PC-9 (cell line): ENCODE results near the gene BCAS3. TPM values are rescaled to one million over a fixed set of nuclear protein-coding genes. Genes with fewer than 3 reads are reported as not detected.

ENCODE experiments used
- BruUV-seq: library from RNA; stranded (reverse); fragments of 400-500 nt; replicated peaks from 2 replicates; lab custom pipeline; 2021; lab: Mats Ljungman, UMichigan
- CTCF ChIA-PET: fragments of 300-600 bp; sonication (Branson Sonifier 250); formaldehyde crosslinking; loops from one replicate; lab custom pipeline; 2022; ENCODE audit warnings: antibody characterized with exemption; lab: Charles Lee
- POLR2A ChIA-PET: fragments of 300-600 bp; sonication (Branson Sonifier 250); formaldehyde crosslinking; loops from one replicate; lab custom pipeline; 2022; ENCODE audit warnings: antibody characterized with exemption; ENCODE audit not compliant: unreplicated experiment; lab: Charles Lee
- DNase-seq, 2 experiments: peaks; one replicate each; pipeline versions ENCODE4 v3.0.0 to v3.0.0-alpha.2; 2015 to 2022; ENCODE audit warnings: mixed read lengths in 1 of 2
- H2AFZ ChIP-seq: fragments of 200-600 bp; sonication (generic); 2 replicates; pipeline ENCODE4 v1.8.1; 2017; ENCODE audit warnings: antibody characterized with exemption
- H3F3A ChIP-seq: fragments of 200-600 bp; sonication (generic); 2 replicates; pipeline ENCODE4 v1.8.1; 2017; ENCODE audit warnings: antibody characterized with exemption, mild to moderate bottlenecking, low read depth; ENCODE audit not compliant: insufficient read depth
- H3K27ac ChIP-seq: fragments of 200-600 bp; sonication (generic); 2 replicates; pipeline ENCODE4 v1.6.1; 2016; ENCODE audit warnings: mixed run types
- H3K27me3 ChIP-seq: fragments of 200-600 bp; sonication (generic); 2 replicates; pipeline ENCODE4 v1.6.1; 2016; ENCODE audit warnings: low read depth, mixed run types; ENCODE audit not compliant: insufficient read depth
- H3K36me3 ChIP-seq: fragments of 200-600 bp; sonication (generic); 2 replicates; pipeline ENCODE4 v1.6.1; 2016; ENCODE audit warnings: low read depth, mixed run types
- H3K4me1 ChIP-seq: fragments of 200-600 bp; sonication (generic); replicated peaks from 2 replicates; pipeline ENCODE4 v1.6.1; 2016; ENCODE audit warnings: mixed run types; ENCODE audit not compliant: insufficient read depth
- H3K4me2 ChIP-seq: fragments of 200-600 bp; sonication (generic); 2 replicates; pipeline ENCODE4 v1.6.1; 2017; ENCODE audit warnings: mixed run types
- H3K4me3 ChIP-seq: fragments of 200-600 bp; sonication (generic); 2 replicates; pipeline ENCODE4 v1.6.1; 2016; ENCODE audit warnings: mixed run types
- H3K79me2 ChIP-seq: fragments of 200-600 bp; sonication (generic); 2 replicates; pipeline ENCODE4 v1.6.1; 2017; ENCODE audit warnings: low read depth, mixed run types
- H3K9me2 ChIP-seq: fragments of 200-600 bp; sonication (generic); 2 replicates; pipeline ENCODE4 v1.8.1; 2017; ENCODE audit warnings: mild to moderate bottlenecking; ENCODE audit not compliant: insufficient read depth
- H3K9me3 ChIP-seq: fragments of 200-600 bp; sonication (generic); 2 replicates; pipeline ENCODE4 v1.8.1; 2016; ENCODE audit warnings: low read depth; ENCODE audit not compliant: insufficient read depth
- H4K20me1 ChIP-seq: fragments of 200-600 bp; sonication (generic); 2 replicates; pipeline ENCODE4 v1.8.1; 2017; ENCODE audit not compliant: insufficient read depth
- CTCF ChIP-seq: fragments of 200-600 bp; sonication (generic); conservative IDR thresholded peaks from 2 replicates; pipeline ENCODE4 v1.6.1; 2017; ENCODE audit warnings: mixed run types, antibody characterized with exemption, mild to moderate bottlenecking, moderate library complexity
- EZH2 ChIP-seq: fragments of 200-600 bp; sonication (generic); IDR thresholded peaks from 2 replicates; pipeline ENCODE4 v1.8.0; 2017; ENCODE audit warnings: antibody characterized with exemption, low read depth
- intact Hi-C: fragments of 100-400 bp; cut with micrococcal nuclease; formaldehyde crosslinking; loops from one replicate; pipeline ENCODE4 v1.10.0; 2022; ENCODE audit not compliant: unreplicated experiment
- total RNA-seq: library from RNA; stranded (reverse); gene quantifications from 2 replicates; pipeline ENCODE4 v1.2.3, GENCODE V29; 2021

BCAS3 gene
- total RNA-seq, 1 experiment from 2014 or later = 26.0 TPM

GRCh38 chr17:61294286-61294685 lies 616.6 kb downstream of the BCAS3 start:
- no peak overlapping the region for H2AFZ ChIP-seq
- ChIA-PET CTCF (no interaction called here), POLR2A (no interaction called here)
- no peaks in the 10 kb centered on the region for H3K36me3 ChIP-seq
- H4K20me1 ChIP-seq = no peaks in the 10 kb centered on the region
- TF ChIP-seq EZH2 (no peak), CTCF (no peak)
- H3K4me1 ChIP-seq = no peaks in the 10 kb centered on the region
- H3K9me2 ChIP-seq = no peaks in the 10 kb centered on the region
- no peak overlapping the region for H3K4me3 ChIP-seq
- no peaks in the 10 kb centered on the region for H3F3A ChIP-seq
- no peaks in the 10 kb centered on the region for H3K27me3 ChIP-seq
- intact Hi-C loops = no loop called here
- H3K9me3 ChIP-seq = no peaks in the 10 kb centered on the region
- H3K27ac ChIP-seq = no peak overlapping the region
- BruUV-seq = no TSS peak
- no peak for DNase-seq
- no peaks in the 10 kb centered on the region for H3K79me2 ChIP-seq
- no peak overlapping the region for H3K4me2 ChIP-seq

GRCh38 chr17:61294777-61295176 lies 617.1 kb downstream of the BCAS3 start:
- ChIA-PET CTCF (no interaction called here), POLR2A (no interaction called here)
- intact Hi-C loops = no loop called here
- no peaks in the 10 kb centered on the region for H3K27me3 ChIP-seq
- H3K4me2 ChIP-seq = no peak overlapping the region
- BruUV-seq = no TSS peak
- no peak overlapping the region for H3K27ac ChIP-seq
- no peaks in the 10 kb centered on the region for H4K20me1 ChIP-seq
- no peaks in the 10 kb centered on the region for H3K9me2 ChIP-seq
- no peaks in the 10 kb centered on the region for H3K79me2 ChIP-seq
- no peak overlapping the region for H2AFZ ChIP-seq
- DNase-seq = peak in 1 of 2 experiments; percentile 4
- no peak overlapping the region for H3K4me3 ChIP-seq
- no peaks in the 10 kb centered on the region for H3K36me3 ChIP-seq
- H3F3A ChIP-seq = no peaks in the 10 kb centered on the region
- no peaks in the 10 kb centered on the region for H3K4me1 ChIP-seq
- TF ChIP-seq EZH2 = no peak
- no peak for TF ChIP-seq CTCF
- no peaks in the 10 kb centered on the region for H3K9me3 ChIP-seq

- Histone ChIP-seq H4K20me1 (no peaks in the 10 kb centered on the region), H3K4me3 (no peak overlapping the region), H3K36me3 (no peaks in the 10 kb centered on the region), H3K9me3 (no peaks in the 10 kb centered on the region), H3K27ac (no peak overlapping the region), H3K9me2 (no peaks in the 10 kb centered on the region), H3K27me3 (no peaks in the 10 kb centered on the region), H3F3A (no peaks in the 10 kb centered on the region), H3K4me2 (no peak overlapping the region), H3K4me1 (no peaks in the 10 kb centered on the region), H2AFZ (no peak overlapping the region), H3K79me2 (no peaks in the 10 kb centered on the region)
- intact Hi-C loops = no loop called here
- no TSS peak for BruUV-seq
- TF ChIP-seq CTCF (no peak), EZH2 (no peak)
- ChIA-PET POLR2A (no interaction called here), CTCF (no interaction called here)
- no peak for DNase-seq
Observed at GRCh38 chr17:61296058-61296457, 618.4 kb downstream of the BCAS3 start.
